GM12874 (cell line): ENCODE results near the gene TUBGCP6.

Experiments
- CTCF ChIP-seq: IDR thresholded peaks from 2 replicates; pipeline ENCODE4 v1.5.1; 2011; ENCODE audit warnings: low read depth, mild to moderate bottlenecking, control low read depth, low read length, moderate library complexity; ENCODE audit not compliant: insufficient read depth

Gene TUBGCP6

GRCh38 chr22:50244420-50245213 is at the start of gene TUBGCP6:
TSS of gene TUBGCP6 (minus strand) at chr22:50245023. CDS start at chr22:50244459, 564 bp downstream.
- TF ChIP-seq CTCF: no peak

GRCh38 chr22:50294319-50294656 is 49.5 kb upstream of the TUBGCP6 start:
- no peak for TF ChIP-seq CTCF

- TF ChIP-seq CTCF: no peak
Measured at GRCh38 chr22:50293441-50294318, 48.9 kb upstream of the TUBGCP6 start.

GRCh38 chr22:50292643-50293440 is 48.0 kb upstream of the TUBGCP6 start:
- no peak for TF ChIP-seq CTCF

GRCh38 chr22:50289942-50290630 is 45.3 kb upstream of the TUBGCP6 start:
- no peak for TF ChIP-seq CTCF

- TF ChIP-seq CTCF: no peak
Measured at GRCh38 chr22:50289151-50289941, 44.5 kb upstream of the TUBGCP6 start.
